Measurements from ENCODE around the gene KRTAP4-5.

GRCh38 chr17:41153856-41154255 lies 4.2 kb upstream of the KRTAP4-5 start:
- TF ChIP-seq CTCF (conservative IDR thresholded peaks at IDR 0.05; ENCODE audit: low read length) (no peak), EZH2phosphoT487 (IDR thresholded peaks at IDR 0.05; ENCODE audit: borderline replicate concordance, low read depth, low read length) (no peak)

Data from OCI-LY7 (cell line).